Measurements from ENCODE around the gene ABCA13. TPM values are rescaled to one million over a fixed set of nuclear protein-coding genes. Genes with fewer than 3 reads are reported as not detected.

Gene ABCA13
- total RNA-seq, 1 experiment from 2014 or later, result not detected

- H3K4me2 ChIP-seq (ENCODE audit: low read length), result no peak overlapping the region
- no peak overlapping the region for H3K9ac ChIP-seq (ENCODE audit: low read length)
- DNase-seq (ENCODE audit: low read depth, low spot score) (no peak), ATAC-seq (no peak)
- no peaks in the 10 kb centered on the region for H3K9me2 ChIP-seq (ENCODE audit: insufficient read depth)
- POLR2A ChIA-PET, result no interaction called here
- no peaks in the 10 kb centered on the region for H3K36me3 ChIP-seq (ENCODE audit: control insufficient read depth in 1 of 2, insufficient read depth in 2 of 2, low read length in 2 of 2)
- H4K20me1 ChIP-seq (ENCODE audit: insufficient read depth), result no peaks in the 10 kb centered on the region
- H3K4me1 ChIP-seq (ENCODE audit: control insufficient read depth in 1 of 2, insufficient read depth in 2 of 2, low read length in 2 of 2), result no peaks in the 10 kb centered on the region
- CTCF ChIA-PET, result no interaction called here
- TF ChIP-seq ZFX (IDR thresholded peaks at IDR 0.05) (no peak), ZNF274 (IDR thresholded peaks at IDR 0.05; ENCODE audit: low read depth, low read length) (no peak), SIN3A (IDR thresholded peaks at IDR 0.05; ENCODE audit: low read depth) (no peak), YY1 (IDR thresholded peaks at IDR 0.05; ENCODE audit: extremely low read depth, insufficient replicate concordance, low read depth, low read length) (no peak), TCF7L2 (IDR thresholded peaks at IDR 0.05; ENCODE audit: borderline replicate concordance, extremely low read depth, insufficient read depth, insufficient read length) (no peak), SRF (IDR thresholded peaks at IDR 0.05; ENCODE audit: low read depth) (no peak)
- no peak overlapping the region for H3K27ac ChIP-seq (ENCODE audit: low read depth, low read length)
- RAD21 ChIA-PET (ENCODE audit: low non-redundant PET in 1 of 2, low total read pairs in 2 of 2, uncharacterized antibody in 2 of 2, unreplicated experiment in 2 of 2), result no interaction called here
- H3K79me2 ChIP-seq (ENCODE audit: insufficient read depth, low read length), result no peaks in the 10 kb centered on the region
- H2AFZ ChIP-seq (ENCODE audit: low read depth, low read length, poor library complexity, severe bottlenecking), result no peak overlapping the region
- BruUV-seq (replicated peaks), result no TSS peak
- peaks cover 15% of the 10 kb centered on the region; the same call in 1 of the 2 replicates for H3K27me3 ChIP-seq (ENCODE audit: insufficient read depth, low read length)
- no peaks in the 10 kb centered on the region for H3K9me3 ChIP-seq (ENCODE audit: control insufficient read depth in 1 of 2, insufficient read depth in 1 of 2, low read depth in 1 of 2, low read length in 2 of 2)
- intact Hi-C loops (cut with micrococcal nuclease), result no loop called here
- H3K4me3 ChIP-seq (replicated peaks in 1 of 2; ENCODE audit: low read depth in 1 of 2, low read length in 2 of 2), result no peak overlapping the region
Measured at GRCh38 chr7:48217266-48217665, 46.0 kb downstream of the ABCA13 start.

- H3K9ac ChIP-seq (ENCODE audit: low read length), result no peak overlapping the region
- no peak for TF ChIP-seq ATF3 (IDR thresholded peaks at IDR 0.05)
- no peak for TF ChIP-seq YY1 (IDR thresholded peaks at IDR 0.05; ENCODE audit: extremely low read depth, insufficient replicate concordance, low read depth, low read length)
- TF ChIP-seq, protein P1, sequence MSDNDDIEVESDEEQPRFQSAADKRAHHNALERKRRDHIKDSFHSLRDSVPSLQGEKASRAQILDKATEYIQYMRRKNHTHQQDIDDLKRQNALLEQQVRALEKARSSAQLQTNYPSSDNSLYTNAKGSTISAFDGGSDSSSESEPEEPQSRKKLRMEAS (IDR thresholded peaks at IDR 0.05), result no peak
- TF ChIP-seq SRF (IDR thresholded peaks at IDR 0.05; ENCODE audit: low read depth), result no peak
- no peak for TF ChIP-seq RAD21 (IDR thresholded peaks at IDR 0.05; ENCODE audit: low read depth)
- no peak for TF ChIP-seq EZH2phosphoT487 (IDR thresholded peaks at IDR 0.05; ENCODE audit: borderline replicate concordance)
- TF ChIP-seq SIN3A (IDR thresholded peaks at IDR 0.05; ENCODE audit: low read depth), result no peak
- no peak for TF ChIP-seq SP1 (IDR thresholded peaks at IDR 0.05; ENCODE audit: low read depth)
- no peak for TF ChIP-seq TCF7L2 (IDR thresholded peaks at IDR 0.05; ENCODE audit: borderline replicate concordance, extremely low read depth, insufficient read depth, insufficient read length)
- no peak for TF ChIP-seq CEBPB (IDR thresholded peaks at IDR 0.05; ENCODE audit: low read depth)
- no peak for TF ChIP-seq EGR1 (IDR thresholded peaks at IDR 0.05; ENCODE audit: low read depth)
- TF ChIP-seq, protein P2, sequence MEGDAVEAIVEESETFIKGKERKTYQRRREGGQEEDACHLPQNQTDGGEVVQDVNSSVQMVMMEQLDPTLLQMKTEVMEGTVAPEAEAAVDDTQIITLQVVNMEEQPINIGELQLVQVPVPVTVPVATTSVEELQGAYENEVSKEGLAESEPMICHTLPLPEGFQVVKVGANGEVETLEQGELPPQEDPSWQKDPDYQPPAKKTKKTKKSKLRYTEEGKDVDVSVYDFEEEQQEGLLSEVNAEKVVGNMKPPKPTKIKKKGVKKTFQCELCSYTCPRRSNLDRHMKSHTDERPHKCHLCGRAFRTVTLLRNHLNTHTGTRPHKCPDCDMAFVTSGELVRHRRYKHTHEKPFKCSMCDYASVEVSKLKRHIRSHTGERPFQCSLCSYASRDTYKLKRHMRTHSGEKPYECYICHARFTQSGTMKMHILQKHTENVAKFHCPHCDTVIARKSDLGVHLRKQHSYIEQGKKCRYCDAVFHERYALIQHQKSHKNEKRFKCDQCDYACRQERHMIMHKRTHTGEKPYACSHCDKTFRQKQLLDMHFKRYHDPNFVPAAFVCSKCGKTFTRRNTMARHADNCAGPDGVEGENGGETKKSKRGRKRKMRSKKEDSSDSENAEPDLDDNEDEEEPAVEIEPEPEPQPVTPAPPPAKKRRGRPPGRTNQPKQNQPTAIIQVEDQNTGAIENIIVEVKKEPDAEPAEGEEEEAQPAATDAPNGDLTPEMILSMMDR (IDR thresholded peaks at IDR 0.05 in 2 of 3, conservative IDR thresholded peaks at IDR 0.05 in 1 of 3; ENCODE audit: borderline replicate concordance in 1 of 3, insufficient read depth in 1 of 3, low read depth in 2 of 3, low read length in 2 of 3), result no peak
- TF ChIP-seq POLR2AphosphoS5 (IDR thresholded peaks at IDR 0.05; ENCODE audit: low read depth, low read length), result no peak
- TF ChIP-seq ZNF274 (IDR thresholded peaks at IDR 0.05; ENCODE audit: low read depth, low read length), result no peak
- TF ChIP-seq ZBTB33 (IDR thresholded peaks at IDR 0.05; ENCODE audit: extremely low read depth, insufficient replicate concordance, low read length), result no peak
- TF ChIP-seq POLR2A (IDR thresholded peaks at IDR 0.05; ENCODE audit: borderline replicate concordance, extremely low read depth, insufficient read depth, insufficient read length), result no peak
- TF ChIP-seq ZFX (IDR thresholded peaks at IDR 0.05), result no peak
- no TSS peak for BruUV-seq (replicated peaks)
- POLR2A ChIA-PET, result no interaction called here
- no peaks in the 10 kb centered on the region for H4K20me1 ChIP-seq (ENCODE audit: insufficient read depth)
- H3K36me3 ChIP-seq (ENCODE audit: control insufficient read depth in 1 of 2, insufficient read depth in 2 of 2, low read length in 2 of 2), result no peaks in the 10 kb centered on the region
- H3K9me2 ChIP-seq (ENCODE audit: insufficient read depth), result no peaks in the 10 kb centered on the region
- intact Hi-C loops (cut with micrococcal nuclease), result no loop called here
- no peak overlapping the region for H2AFZ ChIP-seq (ENCODE audit: low read depth, low read length, poor library complexity, severe bottlenecking)
- H3K9me3 ChIP-seq (ENCODE audit: control insufficient read depth in 1 of 2, insufficient read depth in 1 of 2, low read depth in 1 of 2, low read length in 2 of 2), result no peaks in the 10 kb centered on the region
- no peak for DNase-seq (ENCODE audit: low read depth, low spot score)
- ATAC-seq, result no peak
- no peak overlapping the region for H3K4me2 ChIP-seq (ENCODE audit: low read length)
- peaks cover 15% of the 10 kb centered on the region; the same call in 1 of the 2 replicates for H3K27me3 ChIP-seq (ENCODE audit: insufficient read depth, low read length)
- RAD21 ChIA-PET (ENCODE audit: low non-redundant PET in 1 of 2, low total read pairs in 2 of 2, uncharacterized antibody in 2 of 2, unreplicated experiment in 2 of 2), result no interaction called here
- no peaks in the 10 kb centered on the region for H3K79me2 ChIP-seq (ENCODE audit: insufficient read depth, low read length)
- no peak overlapping the region for H3K27ac ChIP-seq (ENCODE audit: low read depth, low read length)
- no peaks in the 10 kb centered on the region for H3K4me1 ChIP-seq (ENCODE audit: control insufficient read depth in 1 of 2, insufficient read depth in 2 of 2, low read length in 2 of 2)
- H3K4me3 ChIP-seq (replicated peaks in 1 of 2; ENCODE audit: low read depth in 1 of 2, low read length in 2 of 2), result no peak overlapping the region
- CTCF ChIA-PET, result no interaction called here
Measured at GRCh38 chr7:48217753-48218152, 46.5 kb downstream of the ABCA13 start.
